Mucosa of rectum (tissue), 2 donors: ENCODE results near the gene COL15A1.
"Not testable (repeated sequence)": the region's sequence is repeated elsewhere in the genome, so short reads cannot be mapped to it uniquely, and the experiment has no call there.

ENCODE experiments used
- H3K27ac ChIP-seq, 2 donors: one replicate each; pipeline ENCODE4 v1.7.0; 2013; ENCODE audit warnings: inconsistent platforms in 2 of 2, low read depth in 2 of 2, low read length in 2 of 2
- H3K27me3 ChIP-seq, 2 donors: one replicate each; pipeline ENCODE4 v1.7.0; 2013; ENCODE audit warnings: low read length in 2 of 2; ENCODE audit not compliant: control insufficient read depth in 2 of 2, insufficient read depth in 2 of 2
- H3K36me3 ChIP-seq, 2 donors: one replicate each; pipeline ENCODE4 v1.7.0; 2013; ENCODE audit warnings: low read length in 2 of 2; ENCODE audit not compliant: control insufficient read depth in 2 of 2, insufficient read depth in 2 of 2
- H3K4me1 ChIP-seq, 2 donors: one replicate each; pipeline ENCODE4 v1.7.0; 2013; ENCODE audit warnings: low read length in 2 of 2, mild to moderate bottlenecking in 1 of 2; ENCODE audit not compliant: control insufficient read depth in 2 of 2, insufficient read depth in 2 of 2
- H3K4me3 ChIP-seq, 2 donors: one replicate each; pipeline ENCODE4 v1.7.0; 2013; ENCODE audit warnings: low read length in 2 of 2
- H3K9ac ChIP-seq, 2 donors: one replicate each; pipeline ENCODE4 v1.7.0; 2013; ENCODE audit warnings: low read length in 2 of 2, low read depth in 1 of 2, mild to moderate bottlenecking in 1 of 2
- H3K9me3 ChIP-seq, 2 donors: one replicate each; pipeline ENCODE4 v1.7.0; 2013; ENCODE audit warnings: low read length in 2 of 2; ENCODE audit not compliant: control insufficient read depth in 2 of 2
- donor health status: healthy.
- donor health status: Normal muscosa, but diverticular disease.

COL15A1 gene

DNA sequence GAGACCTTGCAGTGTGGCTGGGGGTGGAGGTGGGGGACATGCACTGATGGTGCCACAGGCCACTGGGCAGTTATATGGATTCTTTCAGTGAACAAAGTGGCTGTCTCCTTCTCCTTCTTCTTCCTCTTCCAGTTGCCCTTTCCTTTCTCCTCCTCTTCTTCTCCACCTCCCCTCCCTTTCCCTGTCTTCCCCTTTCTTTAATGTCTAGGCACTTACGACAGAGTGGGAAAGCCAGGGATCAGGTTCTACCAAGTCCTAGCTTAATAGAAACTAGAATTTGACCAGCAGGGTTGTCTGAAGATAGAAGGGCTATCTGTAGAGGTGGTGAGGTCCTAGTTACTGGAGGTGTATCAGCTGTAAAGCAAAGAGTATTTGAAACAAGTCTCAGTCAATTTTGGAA is 62.8 kb downstream of the COL15A1 start:
- Histone ChIP-seq H3K4me3 (no peak overlapping the region), H3K9ac (no peak overlapping the region), H3K4me1 (no peaks in the 10 kb centered on the region), H3K27ac (no peak overlapping the region), H3K36me3 (no peaks in the 10 kb centered on the region), H3K27me3 (no peaks in the 10 kb centered on the region), H3K9me3 (no peaks in the 10 kb centered on the region)

DNA sequence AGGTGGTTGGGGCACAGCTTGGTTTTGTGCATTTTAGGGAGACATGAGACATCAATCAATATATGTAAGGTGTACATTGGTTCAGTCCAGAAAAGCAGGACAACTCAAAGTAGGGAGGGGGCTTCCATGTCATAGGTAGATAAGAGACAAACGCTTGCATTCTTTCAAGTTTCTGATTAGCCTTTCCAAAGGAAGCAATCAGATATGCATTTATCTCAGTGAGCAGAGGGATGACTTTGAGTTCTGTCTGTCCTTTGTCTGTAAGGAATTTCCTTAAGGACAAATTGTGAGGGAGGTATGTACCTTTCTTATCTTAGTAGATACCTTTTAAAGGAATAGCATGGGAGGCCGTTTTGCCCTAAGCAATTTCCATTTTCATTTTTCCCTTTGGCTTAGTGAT is 63.3 kb downstream of the COL15A1 start:
- H3K36me3 ChIP-seq = no peaks in the 10 kb centered on the region
- H3K4me3 ChIP-seq = no peak overlapping the region
- H3K27me3 ChIP-seq = no peaks in the 10 kb centered on the region
- no peaks in the 10 kb centered on the region for H3K9me3 ChIP-seq
- no peak overlapping the region for H3K27ac ChIP-seq
- H3K4me1 ChIP-seq = no peaks in the 10 kb centered on the region
- H3K9ac ChIP-seq = no peak overlapping the region

DNA sequence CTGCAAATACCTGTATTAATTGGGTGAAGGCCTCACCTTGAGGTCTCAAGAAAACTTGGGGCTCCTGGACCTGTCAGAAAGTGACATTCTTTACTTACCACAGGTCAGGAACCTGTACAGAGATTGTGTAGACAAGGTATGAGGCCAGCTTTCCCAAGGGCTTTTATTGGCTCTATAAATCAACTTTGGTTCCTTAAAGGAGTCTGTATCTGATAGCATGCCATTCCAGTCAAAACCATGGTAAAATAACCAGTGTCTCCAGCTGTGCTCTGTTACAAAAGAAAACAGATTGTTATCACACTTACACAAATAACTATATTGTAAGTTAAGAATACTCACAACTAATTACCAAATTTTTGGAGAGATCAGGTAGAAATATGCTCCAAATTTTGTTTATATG is 64.5 kb downstream of the COL15A1 start:
- Histone ChIP-seq H3K36me3 (no peaks in the 10 kb centered on the region), H3K9ac (no peak overlapping the region), H3K27me3 (no peaks in the 10 kb centered on the region), H3K4me1 (no peaks in the 10 kb centered on the region), H3K4me3 (no peak overlapping the region), H3K9me3 (no peaks in the 10 kb centered on the region), H3K27ac (no peak overlapping the region)

DNA sequence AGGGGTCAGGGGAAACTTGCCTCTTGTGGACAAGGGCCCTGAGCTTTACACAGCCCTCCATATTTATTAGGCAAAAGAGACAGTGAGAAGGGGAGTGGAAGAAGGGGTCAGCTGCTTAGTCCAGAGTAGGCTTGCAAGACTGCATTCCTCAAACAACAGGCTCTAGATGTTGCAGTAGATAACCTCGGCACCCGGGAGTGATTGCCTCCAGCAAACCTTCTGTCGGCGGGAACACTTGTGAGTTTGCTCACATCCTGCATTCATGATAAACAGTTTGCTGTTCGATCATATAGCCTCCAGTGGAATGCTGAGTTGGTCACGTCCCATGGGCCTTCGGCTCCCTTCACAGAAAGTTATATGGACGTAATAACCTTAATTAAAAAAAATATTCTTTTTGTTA is 66.7 kb downstream of the COL15A1 start:
- not testable (repeated sequence) for H3K27me3 ChIP-seq, H3K9ac ChIP-seq, H3K4me3 ChIP-seq, H3K36me3 ChIP-seq, H3K27ac ChIP-seq, H3K9me3 ChIP-seq, H3K4me1 ChIP-seq

DNA sequence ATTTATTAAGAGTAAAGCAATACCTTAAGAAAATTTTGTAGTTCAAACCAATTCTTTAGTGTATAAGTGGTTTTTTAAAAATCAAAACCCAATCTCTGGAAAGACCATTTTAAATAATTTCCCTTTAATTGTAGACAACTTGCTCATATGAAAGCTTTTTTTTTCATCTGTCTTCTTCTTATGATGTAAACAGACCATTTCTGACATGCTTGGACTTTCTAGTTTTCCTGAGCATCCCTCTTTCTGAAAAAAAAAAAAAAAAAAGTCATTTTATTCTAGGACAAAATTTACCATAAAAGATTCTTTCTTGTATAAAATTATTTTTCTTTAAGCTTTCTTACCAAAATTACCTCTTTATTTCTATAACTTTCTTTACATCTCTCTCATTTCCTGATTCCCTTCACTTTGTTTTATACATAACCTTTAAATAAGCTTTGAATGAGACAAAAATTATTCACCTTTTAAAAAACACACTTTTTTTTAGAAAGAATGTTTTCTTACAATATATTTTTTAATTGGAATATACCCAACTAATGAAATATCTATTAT is 67.5 kb downstream of the COL15A1 start:
- no peaks in the 10 kb centered on the region for H3K27me3 ChIP-seq
- H3K36me3 ChIP-seq = no peaks in the 10 kb centered on the region
- no peak overlapping the region for H3K9ac ChIP-seq
- no peaks in the 10 kb centered on the region for H3K9me3 ChIP-seq
- no peak overlapping the region for H3K4me3 ChIP-seq
- no peaks in the 10 kb centered on the region for H3K4me1 ChIP-seq
- no peak overlapping the region for H3K27ac ChIP-seq

DNA sequence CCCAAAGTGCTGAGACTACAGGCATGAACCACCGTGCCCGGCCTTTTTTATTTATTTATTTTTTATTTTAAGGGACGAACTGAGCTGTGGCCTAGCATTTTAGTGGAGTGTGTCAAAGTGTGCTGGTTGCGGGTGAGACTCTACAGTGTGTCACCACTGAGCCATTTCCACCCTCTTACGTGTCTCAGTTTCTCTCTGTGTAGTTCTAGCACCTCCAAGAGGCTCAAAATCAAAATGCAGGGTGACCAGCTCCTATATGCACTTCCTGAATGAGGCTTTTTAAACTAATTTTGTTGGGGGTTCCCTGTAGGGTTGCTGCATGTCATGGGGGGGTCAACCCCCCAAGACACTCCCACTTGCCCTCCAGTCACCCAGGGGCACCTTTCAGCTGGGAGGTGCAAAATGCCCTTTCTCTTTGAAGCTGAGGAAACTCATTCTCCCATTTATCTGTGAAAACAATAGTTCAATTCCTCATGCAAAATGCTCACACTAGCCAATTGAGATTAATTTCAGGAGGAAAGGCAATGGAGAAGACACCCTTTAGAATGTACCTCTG is 69.3 kb downstream of the COL15A1 start:
- Histone ChIP-seq H3K9me3 (no peaks in the 10 kb centered on the region), H3K4me1 (no peaks in the 10 kb centered on the region), H3K27ac (no peak overlapping the region), H3K36me3 (no peaks in the 10 kb centered on the region), H3K9ac (no peak overlapping the region), H3K27me3 (no peaks in the 10 kb centered on the region), H3K4me3 (no peak overlapping the region)

DNA sequence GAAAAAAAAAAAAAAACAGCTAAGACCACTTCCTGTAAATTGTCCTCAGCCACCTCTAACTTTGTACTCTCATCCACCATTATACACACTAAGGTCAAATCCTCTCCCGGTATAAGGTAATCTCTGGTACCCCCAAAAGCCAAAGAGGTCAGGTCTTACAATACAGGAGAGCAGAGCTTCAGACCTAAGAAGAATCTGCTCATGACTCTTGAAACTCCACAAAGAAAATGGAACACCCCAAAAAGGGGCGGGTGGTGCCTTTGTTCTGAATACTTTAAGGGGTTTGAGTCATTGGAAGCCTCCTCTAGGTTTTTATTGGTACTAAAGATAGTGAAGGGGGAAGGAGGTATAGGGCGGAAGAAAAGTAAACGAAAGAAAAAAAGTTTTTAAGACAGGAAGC is 69.8 kb downstream of the COL15A1 start:
- Histone ChIP-seq H3K27me3 (no peaks in the 10 kb centered on the region), H3K36me3 (no peaks in the 10 kb centered on the region), H3K27ac (no peak overlapping the region), H3K4me1 (no peaks in the 10 kb centered on the region), H3K9me3 (no peaks in the 10 kb centered on the region), H3K9ac (no peak overlapping the region), H3K4me3 (no peak overlapping the region)

DNA sequence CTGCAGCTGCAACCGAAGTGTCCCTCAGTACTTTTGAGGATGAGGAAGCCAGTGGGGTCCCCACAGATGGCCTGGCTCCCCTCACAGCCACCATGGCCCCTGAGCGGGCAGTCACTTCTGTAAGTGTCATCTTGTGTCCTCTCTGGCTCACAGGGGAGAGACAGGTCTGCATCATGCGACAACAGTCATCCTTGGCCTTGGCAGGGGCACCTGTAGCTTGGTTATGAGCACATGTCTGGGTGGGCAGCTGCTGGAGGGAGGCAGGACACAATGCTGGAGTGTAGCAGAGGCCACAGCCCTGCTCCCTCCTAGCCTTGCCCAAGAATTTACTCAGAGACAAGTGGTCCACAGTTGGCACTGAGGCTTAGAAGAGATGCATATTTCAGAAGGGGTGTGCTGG is 71.7 kb downstream of the COL15A1 start:
- no peak overlapping the region for H3K27ac ChIP-seq
- no peak overlapping the region for H3K9ac ChIP-seq
- H3K4me1 ChIP-seq = no peaks in the 10 kb centered on the region
- no peaks in the 10 kb centered on the region for H3K9me3 ChIP-seq
- H3K4me3 ChIP-seq = no peak overlapping the region
- H3K36me3 ChIP-seq = no peaks in the 10 kb centered on the region
- no peaks in the 10 kb centered on the region for H3K27me3 ChIP-seq

DNA sequence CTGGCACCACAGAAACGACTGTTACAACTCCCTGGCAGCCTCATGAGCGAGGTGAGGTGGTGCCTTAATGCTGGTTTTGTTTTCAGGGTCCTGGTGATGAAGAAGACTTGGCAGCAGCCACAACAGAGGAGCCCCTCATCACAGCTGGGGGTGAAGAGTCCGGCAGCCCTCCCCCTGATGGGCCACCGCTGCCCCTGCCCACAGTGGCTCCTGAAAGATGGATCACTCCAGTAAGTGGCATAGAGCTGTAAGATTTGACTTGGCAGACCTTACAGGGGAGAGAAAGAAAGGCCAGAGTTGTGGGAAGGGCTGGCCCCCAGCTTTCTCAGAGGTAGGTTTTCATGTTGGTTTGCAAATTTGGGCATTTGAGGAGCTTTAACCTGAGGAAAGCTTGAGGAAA is 72.2 kb downstream of the COL15A1 start:
- H3K9ac ChIP-seq = no peak overlapping the region
- no peak overlapping the region for H3K27ac ChIP-seq
- no peak overlapping the region for H3K4me3 ChIP-seq
- no peaks in the 10 kb centered on the region for H3K36me3 ChIP-seq
- H3K27me3 ChIP-seq = no peaks in the 10 kb centered on the region
- no peaks in the 10 kb centered on the region for H3K4me1 ChIP-seq
- no peaks in the 10 kb centered on the region for H3K9me3 ChIP-seq

DNA sequence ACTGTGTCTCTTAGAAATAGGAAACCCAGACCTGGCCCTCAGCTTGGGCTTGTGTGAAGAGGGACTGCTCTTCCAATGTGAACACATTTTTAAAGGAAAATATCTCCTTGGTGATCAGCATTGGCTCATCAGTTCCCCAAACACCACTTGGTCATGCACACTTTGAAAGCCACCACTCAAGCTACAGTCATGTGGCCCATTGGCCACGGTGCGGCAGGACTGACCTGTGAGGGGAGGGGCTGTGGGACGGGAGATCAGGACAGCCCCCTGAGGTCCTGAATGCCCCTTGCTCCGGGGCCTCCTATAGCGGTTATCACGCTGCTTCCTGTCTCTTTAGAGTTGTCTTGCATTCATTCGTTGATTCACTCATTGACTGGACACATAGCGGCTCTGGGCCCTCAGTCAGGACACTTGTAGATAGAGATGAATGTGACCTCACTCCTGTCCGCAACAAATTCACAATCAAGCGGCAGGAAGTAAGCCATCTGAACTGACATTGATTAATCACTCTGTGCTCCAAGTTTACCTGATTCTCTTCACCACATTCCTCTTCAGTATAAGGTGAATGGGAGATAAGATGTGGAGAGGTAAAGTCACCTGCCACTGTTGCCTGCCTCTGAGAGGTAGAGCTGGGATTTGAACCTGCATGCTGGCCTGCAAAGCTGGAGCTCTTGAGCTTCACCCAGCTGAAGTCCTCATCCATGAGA is 73.1 kb downstream of the COL15A1 start:
- Histone ChIP-seq H3K4me3 (no peak overlapping the region), H3K4me1 (no peaks in the 10 kb centered on the region), H3K9me3 (no peaks in the 10 kb centered on the region), H3K27ac (no peak overlapping the region), H3K9ac (no peak overlapping the region), H3K36me3 (no peaks in the 10 kb centered on the region), H3K27me3 (no peaks in the 10 kb centered on the region)
